C1 segment of cervical spinal cord (tissue), 14 donors: ENCODE results near the gene PMAIP1.
"Not testable (repeated sequence)": the region's sequence is repeated elsewhere in the genome, so short reads cannot be mapped to it uniquely, and the experiment has no call there.

Experiments
- DNase-seq, 14 donors: peaks; one replicate each; lab custom pipeline; 2025; lab: John Stamatoyannopoulos, UW

Gene PMAIP1

GRCh38 chr18:59884351-59884750 is 15.4 kb upstream of the PMAIP1 start:
- no peak for DNase-seq

GRCh38 chr18:59885579-59886163 is 14.1 kb upstream of the PMAIP1 start:
- DNase-seq, result no peak

- not testable (repeated sequence) for DNase-seq
These were observed 13.4 kb upstream of the PMAIP1 start for GRCh38 chr18:59886399-59886798.

- no peak for DNase-seq
These were observed 7.7 kb upstream of the PMAIP1 start for GRCh38 chr18:59892123-59892522.

GRCh38 chr18:59893971-59894370 is 5.8 kb upstream of the PMAIP1 start:
- DNase-seq, result no peak

GRCh38 chr18:59897321-59897954 is 2.4 kb upstream of the PMAIP1 start:
- no peak for DNase-seq

GRCh38 chr18:59898093-59898492 is 1.7 kb upstream of the PMAIP1 start:
- DNase-seq, result no peak

- DNase-seq, result no peak
These were observed 1.0 kb upstream of the PMAIP1 start for GRCh38 chr18:59898609-59899297.

- peak in 4 of 14 donors; percentile 7 to 30 (median 16) for DNase-seq
These were observed 679 bp downstream of the PMAIP1 start for GRCh38 chr18:59900222-59901128.

- DNase-seq, result no peak
These were observed 2.6 kb downstream of the PMAIP1 start for GRCh38 chr18:59902131-59902992.

GRCh38 chr18:59902993-59903610 is 3.3 kb downstream of the PMAIP1 start:
- no peak for DNase-seq

GRCh38 chr18:59904011-59904601 is 4.3 kb downstream of the PMAIP1 start:
- DNase-seq, result no peak

- no peak for DNase-seq
These were observed 5.9 kb downstream of the PMAIP1 start for GRCh38 chr18:59905686-59906091.

GRCh38 chr18:59906203-59906602 is 6.4 kb downstream of the PMAIP1 start:
- DNase-seq, result no peak

GRCh38 chr18:59907172-59907571 is 7.4 kb downstream of the PMAIP1 start:
- DNase-seq, result no peak

GRCh38 chr18:59907660-59908059 is 7.9 kb downstream of the PMAIP1 start:
- no peak for DNase-seq

- DNase-seq, result no peak
These were observed 9.0 kb downstream of the PMAIP1 start for GRCh38 chr18:59908799-59909198.

- no peak for DNase-seq
These were observed 9.7 kb downstream of the PMAIP1 start for GRCh38 chr18:59909289-59910036.

- no peak for DNase-seq
These were observed 11.2 kb downstream of the PMAIP1 start for GRCh38 chr18:59910967-59911366.
